Nephron progenitor cell (in vitro differentiated cells): Measurements from ENCODE around the gene HEATR1.
"Not testable (repeated sequence)": the region's sequence is repeated elsewhere in the genome, so short reads cannot be mapped to it uniquely, and the experiment has no call there.

Experiments used
- DNase-seq: peaks from one replicate; pipeline ENCODE4 v3.0.0; 2021
- H3K27ac Mint-ChIP-seq: 2 replicates; pipeline ENCODE4 v1.8.0; 2021; ENCODE audit warnings: mild to moderate bottlenecking, moderate library complexity, mixed read lengths
- H3K27me3 Mint-ChIP-seq: 2 replicates; pipeline ENCODE4 v1.8.0; 2021; ENCODE audit warnings: mild to moderate bottlenecking, low read depth, mixed read lengths; ENCODE audit not compliant: poor library complexity
- H3K36me3 Mint-ChIP-seq: 2 replicates; pipeline ENCODE4 v1.8.0; 2021; ENCODE audit warnings: low read depth, mixed read lengths
- H3K4me1 Mint-ChIP-seq: 2 replicates; pipeline ENCODE4 v1.8.0; 2021; ENCODE audit warnings: mixed read lengths
- H3K4me3 Mint-ChIP-seq: 2 replicates; pipeline ENCODE4 v1.8.0; 2021; ENCODE audit warnings: mild to moderate bottlenecking, moderate library complexity, mixed read lengths
- H3K9me3 Mint-ChIP-seq: 2 replicates; pipeline ENCODE4 v1.8.0; 2021; ENCODE audit warnings: mild to moderate bottlenecking, moderate library complexity, mixed read lengths
- TF ChIP-seq, protein P1 (sequence below): fragments of 200-600 bp; sonication (generic); IDR thresholded peaks from 2 replicates; pipeline ENCODE4 v1.5.0; 2021; ENCODE audit warnings: antibody characterized with exemption

HEATR1 gene

DNA sequence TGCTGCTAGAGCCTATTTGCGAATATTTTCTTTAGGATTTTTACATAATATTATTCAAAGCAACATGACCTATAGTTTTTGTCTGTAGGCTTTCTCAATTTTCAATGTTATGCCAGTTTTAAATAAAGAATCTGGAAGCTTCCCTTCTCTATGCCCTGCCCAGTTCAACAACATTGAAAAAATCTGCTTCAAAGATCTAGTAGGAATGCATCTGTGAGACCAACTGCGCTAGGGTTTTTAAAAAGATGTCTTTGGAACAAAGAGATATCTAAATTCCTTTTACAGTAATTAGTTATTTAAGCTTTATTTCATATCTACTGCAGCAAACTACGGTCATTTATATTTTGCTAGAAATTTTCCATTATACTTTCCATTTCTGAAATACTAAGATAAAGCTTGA, 25.7 kb downstream of the HEATR1 start:
- no peak for DNase-seq
- TF ChIP-seq, protein P1, sequence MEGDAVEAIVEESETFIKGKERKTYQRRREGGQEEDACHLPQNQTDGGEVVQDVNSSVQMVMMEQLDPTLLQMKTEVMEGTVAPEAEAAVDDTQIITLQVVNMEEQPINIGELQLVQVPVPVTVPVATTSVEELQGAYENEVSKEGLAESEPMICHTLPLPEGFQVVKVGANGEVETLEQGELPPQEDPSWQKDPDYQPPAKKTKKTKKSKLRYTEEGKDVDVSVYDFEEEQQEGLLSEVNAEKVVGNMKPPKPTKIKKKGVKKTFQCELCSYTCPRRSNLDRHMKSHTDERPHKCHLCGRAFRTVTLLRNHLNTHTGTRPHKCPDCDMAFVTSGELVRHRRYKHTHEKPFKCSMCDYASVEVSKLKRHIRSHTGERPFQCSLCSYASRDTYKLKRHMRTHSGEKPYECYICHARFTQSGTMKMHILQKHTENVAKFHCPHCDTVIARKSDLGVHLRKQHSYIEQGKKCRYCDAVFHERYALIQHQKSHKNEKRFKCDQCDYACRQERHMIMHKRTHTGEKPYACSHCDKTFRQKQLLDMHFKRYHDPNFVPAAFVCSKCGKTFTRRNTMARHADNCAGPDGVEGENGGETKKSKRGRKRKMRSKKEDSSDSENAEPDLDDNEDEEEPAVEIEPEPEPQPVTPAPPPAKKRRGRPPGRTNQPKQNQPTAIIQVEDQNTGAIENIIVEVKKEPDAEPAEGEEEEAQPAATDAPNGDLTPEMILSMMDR: no peak
- Mint-ChIP-seq H3K4me3 (no peak overlapping the region), H3K27me3 (no peaks in the 10 kb centered on the region), H3K36me3 (peaks cover 69% of the 10 kb centered on the region), H3K9me3 (no peaks in the 10 kb centered on the region), H3K4me1 (no peaks in the 10 kb centered on the region), H3K27ac (no peak overlapping the region)

DNA sequence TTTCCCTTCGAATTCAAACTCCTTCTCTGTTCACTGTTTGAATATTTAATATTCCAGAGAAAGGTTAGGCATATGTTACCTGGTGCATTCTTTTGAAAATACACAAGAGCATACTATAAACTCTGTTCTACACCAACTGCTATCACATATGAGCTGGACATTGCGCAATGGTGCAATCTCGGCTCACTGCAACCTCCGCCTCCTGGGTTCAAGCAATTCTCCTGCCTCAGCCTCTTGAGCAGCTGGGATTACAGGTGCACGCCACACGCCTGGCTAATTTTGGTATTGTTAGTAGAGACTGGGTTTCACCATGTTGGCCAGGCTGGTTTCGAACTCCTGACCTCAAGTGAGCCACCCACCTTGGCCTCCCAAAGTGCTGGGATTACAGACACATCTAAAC, 27.3 kb downstream of the HEATR1 start:
- DNase-seq, H3K4me1 Mint-ChIP-seq, H3K9me3 Mint-ChIP-seq, H3K27ac Mint-ChIP-seq, H3K27me3 Mint-ChIP-seq, H3K4me3 Mint-ChIP-seq: not testable (repeated sequence)
- peaks cover 68% of the 10 kb centered on the region for H3K36me3 Mint-ChIP-seq

DNA sequence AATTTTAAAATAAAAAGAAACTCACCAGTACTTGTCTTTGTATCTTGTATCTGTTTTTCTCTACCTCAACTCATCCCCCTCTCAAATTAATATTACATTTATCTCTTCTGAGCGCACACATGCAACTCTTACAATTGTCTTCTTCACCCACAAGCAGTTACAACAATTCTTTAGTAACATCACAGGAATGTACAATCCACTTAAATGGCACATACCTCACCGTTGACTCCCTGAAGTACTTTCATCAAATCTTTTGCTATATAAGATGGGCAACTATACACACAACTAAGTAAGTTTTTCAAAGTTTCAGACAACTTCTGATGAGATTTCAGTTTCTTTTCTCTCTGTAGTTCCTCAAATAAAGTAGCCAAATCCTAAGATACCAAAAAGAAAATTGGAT, 28.3 kb downstream of the HEATR1 start:
- H3K9me3 Mint-ChIP-seq: no peaks in the 10 kb centered on the region
- DNase-seq: no peak
- no peaks in the 10 kb centered on the region for H3K4me1 Mint-ChIP-seq
- no peak overlapping the region for H3K27ac Mint-ChIP-seq
- TF ChIP-seq, protein P1: no peak
- H3K36me3 Mint-ChIP-seq: peaks cover 67% of the 10 kb centered on the region
- H3K4me3 Mint-ChIP-seq: no peak overlapping the region
- no peaks in the 10 kb centered on the region for H3K27me3 Mint-ChIP-seq

DNA sequence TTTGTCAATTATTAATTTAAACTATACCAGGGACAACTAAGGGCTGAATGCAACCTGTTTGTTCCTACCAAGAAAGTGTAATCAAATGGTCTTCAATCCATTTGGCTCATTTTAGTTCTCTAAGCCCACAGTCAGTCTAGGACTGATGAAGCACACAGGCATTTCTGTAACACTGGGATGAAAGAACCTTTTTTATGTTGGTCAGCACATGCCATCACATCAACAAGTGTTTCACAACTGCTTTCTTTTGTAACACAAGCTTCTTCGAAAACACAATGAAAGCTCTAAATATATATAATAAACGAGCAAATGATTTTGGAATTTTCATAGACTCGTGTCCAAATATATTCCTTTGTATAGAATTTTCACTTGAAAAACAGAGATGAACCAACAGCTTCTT, 28.8 kb downstream of the HEATR1 start:
- Mint-ChIP-seq H3K4me1 (no peaks in the 10 kb centered on the region), H3K36me3 (peaks cover 66% of the 10 kb centered on the region), H3K4me3 (no peak overlapping the region), H3K9me3 (no peaks in the 10 kb centered on the region), H3K27me3 (no peaks in the 10 kb centered on the region), H3K27ac (no peak overlapping the region)
- no peak for DNase-seq
- TF ChIP-seq, protein P1: no peak

DNA sequence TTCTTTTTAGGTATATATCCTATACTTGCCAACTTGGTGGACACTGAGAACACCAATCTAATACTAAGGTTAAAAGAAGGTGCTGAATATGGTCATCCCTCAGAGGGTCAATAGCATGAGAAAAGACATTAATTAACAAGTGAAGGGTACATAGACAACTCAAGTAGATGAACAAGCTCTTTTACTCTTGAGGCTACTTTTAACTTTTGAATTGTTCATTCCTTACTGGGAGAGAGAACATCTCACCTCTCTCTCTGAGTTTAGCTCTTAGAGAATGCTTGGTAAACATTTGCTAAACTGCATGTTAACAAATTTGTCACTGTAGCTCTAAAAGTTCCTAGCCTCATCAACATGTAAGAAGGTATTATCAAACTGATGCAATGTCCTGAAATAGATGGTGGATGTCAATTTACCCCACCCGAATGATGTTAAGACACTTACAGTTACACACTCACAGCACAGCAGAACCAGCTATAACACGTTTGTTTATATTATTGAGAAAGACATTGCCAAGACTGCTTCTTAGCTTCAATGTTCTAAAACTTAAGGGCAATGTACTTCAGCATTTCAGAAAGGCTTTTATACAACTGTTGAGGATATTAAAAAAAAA, 35.9 kb downstream of the HEATR1 start:
- H3K27ac Mint-ChIP-seq: no peak overlapping the region

DNA sequence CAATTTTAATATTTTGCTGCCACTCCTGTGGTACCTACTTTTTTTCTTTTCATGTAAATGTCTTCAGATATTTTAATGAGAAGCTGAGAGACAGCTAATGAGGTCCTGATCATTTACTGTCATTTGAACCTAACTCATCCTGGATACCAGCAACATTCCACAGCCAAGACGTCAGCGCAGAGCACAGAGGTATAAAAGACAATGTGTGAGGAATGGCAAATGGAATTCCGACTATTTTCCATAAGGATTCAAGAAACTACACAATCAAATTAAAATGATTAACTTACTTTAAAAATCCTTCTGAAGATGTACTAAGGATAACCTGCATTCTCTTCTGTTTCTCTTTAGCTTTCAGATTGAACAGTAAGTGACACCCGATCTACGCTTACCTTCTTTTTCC, 38.8 kb downstream of the HEATR1 start:
- TF ChIP-seq, protein P1: no peak
- Mint-ChIP-seq H3K27me3 (no peaks in the 10 kb centered on the region), H3K9me3 (no peaks in the 10 kb centered on the region), H3K27ac (no peak overlapping the region), H3K4me3 (no peak overlapping the region), H3K36me3 (peaks cover 81% of the 10 kb centered on the region), H3K4me1 (no peaks in the 10 kb centered on the region)
- no peak for DNase-seq

More for the DNA sequence above, 35.9 kb downstream of the HEATR1 start:
- Mint-ChIP-seq H3K36me3 (peaks cover 83% of the 10 kb centered on the region), H3K4me3 (no peak overlapping the region), H3K9me3 (no peaks in the 10 kb centered on the region), H3K27me3 (no peaks in the 10 kb centered on the region), H3K4me1 (no peaks in the 10 kb centered on the region)
- no peak for DNase-seq
- TF ChIP-seq, protein P1: no peak
